Measurements from ENCODE around the gene ZMYND8. TPM values are rescaled to one million over a fixed set of nuclear protein-coding genes. Genes with fewer than 3 reads are reported as not detected.

The ZMYND8 gene
- total and polyA plus RNA-seq, 2 donors = 14.8 to 28.5 TPM

DNA sequence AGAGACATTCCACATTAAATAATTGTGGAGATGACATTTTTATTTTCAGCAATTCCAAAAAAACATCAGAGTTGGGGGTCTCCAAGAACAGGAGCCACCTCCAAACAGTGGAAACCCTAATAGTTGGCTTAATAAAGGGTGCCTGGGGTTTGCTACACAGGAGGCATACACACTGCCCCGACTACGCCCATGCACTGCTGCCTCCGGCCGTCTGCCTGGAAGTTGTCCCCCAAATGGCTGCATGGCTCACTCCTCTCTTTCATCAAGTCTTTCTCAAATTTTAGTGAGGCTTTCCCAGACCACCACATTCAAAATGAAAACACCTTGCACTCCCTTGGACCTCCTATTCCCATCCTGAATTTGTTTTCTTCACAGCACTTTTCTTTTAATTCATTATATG is 58.8 kb downstream of the ZMYND8 start:
- 98% methylated on average over 4 of the region's 4 CpGs for WGBS
- Histone ChIP-seq H3K4me1 (ENCODE audit: control insufficient read depth in 2 of 2, insufficient read depth in 2 of 2, low read length in 2 of 2) (no peaks in the 10 kb centered on the region), H3K36me3 (ENCODE audit: control insufficient read depth in 2 of 2, insufficient read depth in 2 of 2, low read length in 1 of 2) (peaks cover 38 to 68% of the 10 kb centered on the region in 2 donors), H3K9me3 (ENCODE audit: control insufficient read depth in 2 of 2, insufficient read depth in 1 of 2, low read length in 1 of 2) (no peaks in the 10 kb centered on the region), H3K4me3 (ENCODE audit: low read length in 2 of 2) (no peak overlapping the region), H3K27me3 (ENCODE audit: control insufficient read depth in 2 of 2, insufficient read depth in 1 of 2, low read length in 1 of 2) (no peaks in the 10 kb centered on the region), H3K27ac (ENCODE audit: low read depth in 1 of 2, low read length in 1 of 2) (no peak overlapping the region)
- DNase-seq (ENCODE audit: low read depth in 6 of 9, low spot score in 9 of 9) = no peak

DNA sequence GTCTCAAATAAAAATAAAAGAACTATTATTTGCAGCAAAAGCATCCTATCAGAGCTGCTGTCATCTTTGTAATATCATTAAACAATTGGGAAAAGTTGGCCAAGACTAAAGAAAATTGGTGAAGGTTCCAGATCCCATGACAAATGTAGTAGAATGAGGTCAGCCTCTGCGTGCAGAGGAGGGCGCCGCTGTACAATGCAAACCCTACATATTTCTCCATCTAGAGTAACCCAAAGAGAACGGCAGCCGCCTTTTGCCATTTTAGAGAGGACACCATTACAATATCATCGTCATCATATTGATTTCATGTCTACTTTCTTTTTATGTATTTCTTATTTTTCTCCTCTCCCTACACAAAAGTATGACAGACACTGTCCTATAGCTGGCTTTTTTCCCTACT is 59.5 kb downstream of the ZMYND8 start:
- H3K36me3 ChIP-seq (ENCODE audit: control insufficient read depth in 2 of 2, insufficient read depth in 2 of 2, low read length in 1 of 2) = peaks cover 36 to 68% of the 10 kb centered on the region in 2 donors

DNA sequence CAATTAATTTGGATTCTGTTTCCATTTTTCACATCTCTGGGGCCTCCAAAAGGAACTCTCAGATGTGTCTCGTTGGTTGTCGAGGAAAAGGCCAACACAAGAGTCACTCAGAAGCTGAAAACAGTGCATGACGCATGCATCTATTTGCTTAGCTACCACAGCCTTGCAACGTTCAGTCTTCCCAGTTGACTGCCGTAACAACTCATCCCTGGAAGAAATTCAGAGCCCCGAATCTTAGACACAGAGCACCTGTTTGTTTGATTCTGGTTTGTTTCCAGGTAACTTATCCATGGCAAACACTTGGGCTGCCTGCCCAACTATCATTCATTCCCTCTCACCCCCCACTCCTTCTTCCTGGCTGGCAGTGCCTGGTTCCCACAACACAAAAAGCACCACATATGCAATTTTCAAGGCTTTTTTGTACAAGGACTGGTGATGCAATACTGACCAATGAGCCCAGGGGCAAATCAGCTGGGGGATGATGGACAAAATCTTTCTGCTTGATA is 60.5 kb downstream of the ZMYND8 start:
- H3K4me1 ChIP-seq (ENCODE audit: control insufficient read depth in 2 of 2, insufficient read depth in 2 of 2, low read length in 2 of 2) = no peaks in the 10 kb centered on the region
- H3K9me3 ChIP-seq (ENCODE audit: control insufficient read depth in 2 of 2, insufficient read depth in 1 of 2, low read length in 1 of 2) = no peaks in the 10 kb centered on the region
- no peak overlapping the region for H3K27ac ChIP-seq (ENCODE audit: low read depth in 1 of 2, low read length in 1 of 2)
- no peak overlapping the region for H3K4me3 ChIP-seq (ENCODE audit: low read length in 2 of 2)
- peaks cover 42 to 71% of the 10 kb centered on the region in 2 donors for H3K36me3 ChIP-seq (ENCODE audit: control insufficient read depth in 2 of 2, insufficient read depth in 2 of 2, low read length in 1 of 2)
- DNase-seq (ENCODE audit: low read depth in 6 of 9, low spot score in 9 of 9) = no peak
- WGBS = 95% methylated on average over 6 of the region's 6 CpGs
- no peaks in the 10 kb centered on the region for H3K27me3 ChIP-seq (ENCODE audit: control insufficient read depth in 2 of 2, insufficient read depth in 1 of 2, low read length in 1 of 2)

More for the DNA sequence above, 59.5 kb downstream of the ZMYND8 start:
- no peaks in the 10 kb centered on the region for H3K27me3 ChIP-seq (ENCODE audit: control insufficient read depth in 2 of 2, insufficient read depth in 1 of 2, low read length in 1 of 2)
- H3K27ac ChIP-seq (ENCODE audit: low read depth in 1 of 2, low read length in 1 of 2) = no peak overlapping the region
- no peak overlapping the region for H3K4me3 ChIP-seq (ENCODE audit: low read length in 2 of 2)
- no peaks in the 10 kb centered on the region for H3K4me1 ChIP-seq (ENCODE audit: control insufficient read depth in 2 of 2, insufficient read depth in 2 of 2, low read length in 2 of 2)
- H3K9me3 ChIP-seq (ENCODE audit: control insufficient read depth in 2 of 2, insufficient read depth in 1 of 2, low read length in 1 of 2) = no peaks in the 10 kb centered on the region
- 97% methylated on average over 6 of the region's 6 CpGs for WGBS
- DNase-seq (ENCODE audit: low read depth in 6 of 9, low spot score in 9 of 9) = no peak

DNA sequence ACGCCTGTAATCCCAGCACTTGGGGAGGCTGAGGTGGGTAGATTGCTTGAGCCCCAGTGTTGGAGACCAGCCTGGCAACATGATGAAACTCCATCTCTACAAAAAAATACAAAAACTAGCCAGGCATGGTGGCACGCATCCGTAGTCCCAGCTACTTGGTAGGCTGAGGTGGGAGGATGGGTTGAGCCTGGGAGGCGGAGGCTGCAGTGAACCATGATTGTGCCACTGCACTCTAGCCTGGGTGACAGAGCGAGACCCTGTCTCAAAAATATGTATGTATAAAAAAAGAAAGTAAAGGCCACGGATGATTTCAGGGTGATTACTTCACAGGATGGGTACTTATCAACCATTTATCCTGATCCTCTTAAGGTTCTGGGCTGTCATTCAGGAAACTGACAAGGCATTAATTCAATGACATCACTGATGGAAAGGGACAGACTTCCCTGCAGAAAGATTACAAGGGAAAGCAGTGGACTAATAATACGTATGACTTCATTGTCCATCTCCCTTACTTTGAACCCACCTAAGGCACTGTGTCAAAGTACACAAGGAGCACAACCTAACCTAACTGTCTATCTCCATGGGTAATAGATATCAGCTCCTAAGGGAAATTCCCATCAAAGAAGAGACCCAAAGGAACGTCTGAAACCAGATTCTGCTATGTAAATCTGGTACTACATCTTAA is 61.2 kb downstream of the ZMYND8 start:
- Histone ChIP-seq H3K4me3 (ENCODE audit: low read length in 2 of 2) (no peak overlapping the region), H3K27me3 (ENCODE audit: control insufficient read depth in 2 of 2, insufficient read depth in 1 of 2, low read length in 1 of 2) (no peaks in the 10 kb centered on the region), H3K36me3 (ENCODE audit: control insufficient read depth in 2 of 2, insufficient read depth in 2 of 2, low read length in 1 of 2) (peaks cover 42 to 69% of the 10 kb centered on the region in 2 donors), H3K4me1 (ENCODE audit: control insufficient read depth in 2 of 2, insufficient read depth in 2 of 2, low read length in 2 of 2) (no peaks in the 10 kb centered on the region), H3K27ac (ENCODE audit: low read depth in 1 of 2, low read length in 1 of 2) (no peak overlapping the region), H3K9me3 (ENCODE audit: control insufficient read depth in 2 of 2, insufficient read depth in 1 of 2, low read length in 1 of 2) (no peaks in the 10 kb centered on the region)
- no peak for DNase-seq (ENCODE audit: low read depth in 6 of 9, low spot score in 9 of 9)
- WGBS = 97% methylated on average over 8 of the region's 8 CpGs

DNA sequence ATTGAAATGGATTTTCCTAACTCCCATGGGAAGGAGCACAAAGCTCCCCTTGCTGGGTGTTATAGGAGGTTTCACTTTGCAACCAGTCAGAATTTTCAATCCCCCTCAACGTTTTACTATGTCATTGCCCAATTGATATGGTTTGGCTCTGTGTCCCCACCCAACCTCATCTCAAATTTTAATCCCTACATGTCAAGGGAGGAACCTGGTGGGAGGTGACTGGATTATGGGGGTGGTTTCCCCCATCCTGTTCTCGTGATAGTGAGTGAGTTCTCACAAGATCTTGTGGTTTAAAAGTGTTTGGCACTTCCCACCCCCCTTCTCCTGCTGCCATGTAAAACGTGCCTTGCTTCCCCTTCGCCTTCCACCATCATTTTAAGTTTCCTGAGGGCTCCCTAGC is 62.9 kb downstream of the ZMYND8 start:
- 86% methylated on average over 4 of the region's 4 CpGs for WGBS

DNA sequence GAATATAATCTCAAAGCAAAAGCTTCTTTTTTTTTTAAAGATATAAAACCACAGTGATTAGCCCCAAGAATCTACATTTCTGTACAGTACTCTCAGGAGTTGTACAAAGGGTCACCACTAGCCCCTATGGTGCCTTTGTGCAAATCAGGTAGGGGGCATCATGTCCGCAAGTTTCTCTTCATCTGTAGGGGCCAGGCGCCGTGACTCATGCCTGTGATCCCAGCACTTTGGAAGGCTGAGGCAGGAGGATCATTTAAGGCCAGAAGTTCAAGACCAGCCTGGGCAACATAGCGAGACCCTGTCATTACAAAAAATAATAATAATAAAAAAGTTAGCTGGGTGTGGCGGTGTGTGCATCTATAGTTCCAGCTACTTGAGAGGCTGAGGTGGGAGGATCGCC is 63.9 kb downstream of the ZMYND8 start:
- H3K36me3 ChIP-seq (ENCODE audit: control insufficient read depth in 2 of 2, insufficient read depth in 2 of 2, low read length in 1 of 2) = peaks cover 46 to 70% of the 10 kb centered on the region in 2 donors
- no peaks in the 10 kb centered on the region for H3K9me3 ChIP-seq (ENCODE audit: control insufficient read depth in 2 of 2, insufficient read depth in 1 of 2, low read length in 1 of 2)
- DNase-seq (ENCODE audit: low read depth in 6 of 9, low spot score in 9 of 9) = no peak
- no peaks in the 10 kb centered on the region for H3K4me1 ChIP-seq (ENCODE audit: control insufficient read depth in 2 of 2, insufficient read depth in 2 of 2, low read length in 2 of 2)
- over 99% methylated on average over 6 of the region's 6 CpGs for WGBS
- H3K27me3 ChIP-seq (ENCODE audit: control insufficient read depth in 2 of 2, insufficient read depth in 1 of 2, low read length in 1 of 2) = no peaks in the 10 kb centered on the region
- no peak overlapping the region for H3K4me3 ChIP-seq (ENCODE audit: low read length in 2 of 2)
- H3K27ac ChIP-seq (ENCODE audit: low read depth in 1 of 2, low read length in 1 of 2) = no peak overlapping the region

More for the DNA sequence above, 62.9 kb downstream of the ZMYND8 start:
- no peaks in the 10 kb centered on the region for H3K27me3 ChIP-seq (ENCODE audit: control insufficient read depth in 2 of 2, insufficient read depth in 1 of 2, low read length in 1 of 2)
- no peak overlapping the region for H3K4me3 ChIP-seq (ENCODE audit: low read length in 2 of 2)
- peaks cover 49 to 73% of the 10 kb centered on the region in 2 donors for H3K36me3 ChIP-seq (ENCODE audit: control insufficient read depth in 2 of 2, insufficient read depth in 2 of 2, low read length in 1 of 2)
- DNase-seq (ENCODE audit: low read depth in 6 of 9, low spot score in 9 of 9) = no peak
- H3K27ac ChIP-seq (ENCODE audit: low read depth in 1 of 2, low read length in 1 of 2) = no peak overlapping the region
- H3K9me3 ChIP-seq (ENCODE audit: control insufficient read depth in 2 of 2, insufficient read depth in 1 of 2, low read length in 1 of 2) = no peaks in the 10 kb centered on the region
- no peaks in the 10 kb centered on the region for H3K4me1 ChIP-seq (ENCODE audit: control insufficient read depth in 2 of 2, insufficient read depth in 2 of 2, low read length in 2 of 2)

DNA sequence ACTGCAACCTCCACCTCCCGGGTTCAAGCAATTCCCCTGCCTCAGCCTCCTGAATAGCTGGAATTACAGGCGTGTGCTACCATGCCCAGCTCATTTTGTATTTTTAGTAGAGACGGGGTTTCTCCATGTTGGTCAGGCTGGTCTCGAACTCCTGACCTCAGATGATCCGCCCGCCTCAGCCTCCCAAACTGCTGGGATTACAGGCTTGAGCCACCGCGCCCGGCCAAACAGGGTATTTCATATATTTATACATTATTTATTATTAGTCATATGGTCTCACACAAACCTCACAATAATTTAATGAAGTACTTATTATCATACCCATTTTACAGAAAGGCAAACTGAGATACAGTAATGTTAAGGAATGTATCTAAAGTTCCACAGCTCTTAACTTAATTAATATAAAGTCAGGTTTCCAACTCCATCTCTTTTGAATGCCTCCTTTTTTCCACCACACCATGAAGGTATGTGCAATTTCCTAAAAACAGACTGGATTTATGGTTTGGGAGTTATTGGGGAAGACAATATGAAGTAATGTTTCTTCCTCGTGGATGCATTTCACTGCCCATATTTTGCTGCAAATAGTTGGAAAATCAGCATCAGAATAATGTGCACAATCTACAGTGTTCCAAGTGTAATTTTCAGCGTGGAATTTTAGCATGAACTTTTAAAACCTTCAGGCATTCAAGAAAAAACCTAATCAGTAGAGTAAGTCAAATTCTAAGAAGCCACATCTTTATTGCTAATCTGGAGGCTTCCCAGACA is 65.7 kb downstream of the ZMYND8 start:
- DNase-seq (ENCODE audit: low read depth in 6 of 9, low spot score in 9 of 9) = no peak
- no peaks in the 10 kb centered on the region for H3K4me1 ChIP-seq (ENCODE audit: control insufficient read depth in 2 of 2, insufficient read depth in 2 of 2, low read length in 2 of 2)
- H3K36me3 ChIP-seq (ENCODE audit: control insufficient read depth in 2 of 2, insufficient read depth in 2 of 2, low read length in 1 of 2) = peaks cover 42 to 70% of the 10 kb centered on the region in 2 donors
- 97% methylated on average over 11 of the region's 11 CpGs for WGBS
- H3K4me3 ChIP-seq (ENCODE audit: low read length in 2 of 2) = no peak overlapping the region
- H3K27ac ChIP-seq (ENCODE audit: low read depth in 1 of 2, low read length in 1 of 2) = no peak overlapping the region
- no peaks in the 10 kb centered on the region for H3K9me3 ChIP-seq (ENCODE audit: control insufficient read depth in 2 of 2, insufficient read depth in 1 of 2, low read length in 1 of 2)
- no peaks in the 10 kb centered on the region for H3K27me3 ChIP-seq (ENCODE audit: control insufficient read depth in 2 of 2, insufficient read depth in 1 of 2, low read length in 1 of 2)

DNA sequence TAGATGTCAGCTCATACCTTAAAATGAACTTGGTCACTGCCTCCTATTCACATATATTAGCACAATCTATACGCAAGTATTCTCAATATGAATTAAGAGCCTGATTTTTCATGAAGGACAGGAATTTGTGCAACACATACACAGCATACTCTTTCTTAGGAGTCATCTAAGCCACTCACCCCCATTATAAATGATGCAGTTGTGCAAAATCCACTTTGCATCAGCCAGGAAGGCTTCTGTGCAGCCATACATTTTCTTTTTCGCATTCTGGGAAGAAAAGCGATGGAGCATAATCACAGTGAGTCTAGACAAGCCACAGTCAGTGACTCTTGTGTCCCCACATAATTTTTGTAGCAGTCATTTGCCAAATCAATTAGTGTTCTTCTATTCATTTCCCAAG is 66.5 kb downstream of the ZMYND8 start:
- H3K4me3 ChIP-seq (ENCODE audit: low read length in 2 of 2) = no peak overlapping the region
- H3K9me3 ChIP-seq (ENCODE audit: control insufficient read depth in 2 of 2, insufficient read depth in 1 of 2, low read length in 1 of 2) = no peaks in the 10 kb centered on the region
- no peak for DNase-seq (ENCODE audit: low read depth in 6 of 9, low spot score in 9 of 9)
- H3K4me1 ChIP-seq (ENCODE audit: control insufficient read depth in 2 of 2, insufficient read depth in 2 of 2, low read length in 2 of 2) = no peaks in the 10 kb centered on the region
- H3K27ac ChIP-seq (ENCODE audit: low read depth in 1 of 2, low read length in 1 of 2) = no peak overlapping the region
- H3K36me3 ChIP-seq (ENCODE audit: control insufficient read depth in 2 of 2, insufficient read depth in 2 of 2, low read length in 1 of 2) = peaks cover 39 to 67% of the 10 kb centered on the region in 2 donors
- WGBS = 98% methylated on average over 3 of the region's 3 CpGs
- H3K27me3 ChIP-seq (ENCODE audit: control insufficient read depth in 2 of 2, insufficient read depth in 1 of 2, low read length in 1 of 2) = no peaks in the 10 kb centered on the region

DNA sequence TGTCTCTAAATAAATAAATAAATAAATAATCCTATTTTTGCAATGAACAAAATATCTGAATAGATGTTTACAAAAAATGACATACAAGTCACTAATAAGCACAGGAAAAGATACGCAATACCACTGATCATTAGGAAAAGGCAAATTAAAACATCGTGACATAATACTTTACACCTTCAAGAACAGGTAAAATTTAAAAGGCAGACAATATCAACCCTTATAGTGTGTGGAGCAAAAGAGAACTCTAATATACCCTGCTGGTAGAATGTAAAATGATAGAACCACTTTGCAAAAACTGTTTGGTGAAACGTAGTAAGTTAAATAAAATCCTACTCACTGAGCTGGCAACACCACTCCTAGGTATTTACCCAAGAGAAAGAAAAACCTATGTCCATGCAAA is 67.4 kb downstream of the ZMYND8 start:
- H3K4me3 ChIP-seq (ENCODE audit: low read length in 2 of 2) = no peak overlapping the region
- 98% methylated on average over 3 of the region's 3 CpGs for WGBS

More for the DNA sequence above, 67.4 kb downstream of the ZMYND8 start:
- Histone ChIP-seq H3K36me3 (ENCODE audit: control insufficient read depth in 2 of 2, insufficient read depth in 2 of 2, low read length in 1 of 2) (peaks cover 38 to 66% of the 10 kb centered on the region in 2 donors), H3K27me3 (ENCODE audit: control insufficient read depth in 2 of 2, insufficient read depth in 1 of 2, low read length in 1 of 2) (no peaks in the 10 kb centered on the region), H3K27ac (ENCODE audit: low read depth in 1 of 2, low read length in 1 of 2) (no peak overlapping the region), H3K4me1 (ENCODE audit: control insufficient read depth in 2 of 2, insufficient read depth in 2 of 2, low read length in 2 of 2) (no peaks in the 10 kb centered on the region), H3K9me3 (ENCODE audit: control insufficient read depth in 2 of 2, insufficient read depth in 1 of 2, low read length in 1 of 2) (no peaks in the 10 kb centered on the region)
- DNase-seq (ENCODE audit: low read depth in 6 of 9, low spot score in 9 of 9) = no peak
